Stomach (tissue), 4 donors: ENCODE results near the gene SLC17A8.

Source experiments
- POLR2A ChIP-seq, 4 donors: fragments of 450-650 bp; IDR thresholded peaks; one replicate each; pipeline ENCODE4 v1.6.1; 2016; ENCODE audit warnings: antibody characterized with exemption in 4 of 4, control low read depth in 2 of 4, mild to moderate bottlenecking in 1 of 4, moderate library complexity in 1 of 4
- POLR2AphosphoS5 ChIP-seq, 3 donors: sonication (generic); formaldehyde crosslinking; IDR thresholded peaks; one replicate each; pipeline ENCODE4 v1.6.1; 2016; ENCODE audit warnings: antibody characterized with exemption in 3 of 3
- TF ChIP-seq, protein P1 (sequence below), 7 experiments: fragments of 450-650 bp in 4 of 7; fragments of 200-600 bp in 3 of 7; sonication (generic) in 3 of 7; IDR thresholded peaks; one replicate each; pipeline ENCODE4 v1.5.1; 2016 to 2019; ENCODE audit warnings: antibody characterized with exemption in 7 of 7, control low read depth in 2 of 7, mild to moderate bottlenecking in 1 of 7

DNA sequence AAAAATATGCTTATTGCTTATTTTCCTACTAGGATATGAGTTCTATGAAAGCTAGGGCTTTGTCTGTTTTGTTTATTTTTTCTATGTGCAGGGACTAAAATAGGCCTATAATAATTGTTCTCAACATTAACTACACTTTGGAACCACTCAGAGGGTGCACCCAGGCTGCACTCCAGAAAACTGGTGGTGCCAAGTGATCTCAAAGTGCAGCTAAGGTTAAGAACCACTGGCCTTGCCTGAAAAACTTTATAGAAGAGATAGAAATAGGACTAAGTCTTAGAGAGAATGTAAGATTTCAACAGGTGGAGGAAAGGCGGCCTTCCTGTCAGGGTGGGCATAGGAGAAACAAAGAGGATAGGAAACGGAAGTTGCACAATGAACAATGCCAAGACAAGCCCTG is 79.1 kb downstream of the SLC17A8 start:
- TF ChIP-seq POLR2A (IDR thresholded peaks at IDR 0.05) = no peak
- TF ChIP-seq, protein P1, sequence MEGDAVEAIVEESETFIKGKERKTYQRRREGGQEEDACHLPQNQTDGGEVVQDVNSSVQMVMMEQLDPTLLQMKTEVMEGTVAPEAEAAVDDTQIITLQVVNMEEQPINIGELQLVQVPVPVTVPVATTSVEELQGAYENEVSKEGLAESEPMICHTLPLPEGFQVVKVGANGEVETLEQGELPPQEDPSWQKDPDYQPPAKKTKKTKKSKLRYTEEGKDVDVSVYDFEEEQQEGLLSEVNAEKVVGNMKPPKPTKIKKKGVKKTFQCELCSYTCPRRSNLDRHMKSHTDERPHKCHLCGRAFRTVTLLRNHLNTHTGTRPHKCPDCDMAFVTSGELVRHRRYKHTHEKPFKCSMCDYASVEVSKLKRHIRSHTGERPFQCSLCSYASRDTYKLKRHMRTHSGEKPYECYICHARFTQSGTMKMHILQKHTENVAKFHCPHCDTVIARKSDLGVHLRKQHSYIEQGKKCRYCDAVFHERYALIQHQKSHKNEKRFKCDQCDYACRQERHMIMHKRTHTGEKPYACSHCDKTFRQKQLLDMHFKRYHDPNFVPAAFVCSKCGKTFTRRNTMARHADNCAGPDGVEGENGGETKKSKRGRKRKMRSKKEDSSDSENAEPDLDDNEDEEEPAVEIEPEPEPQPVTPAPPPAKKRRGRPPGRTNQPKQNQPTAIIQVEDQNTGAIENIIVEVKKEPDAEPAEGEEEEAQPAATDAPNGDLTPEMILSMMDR (IDR thresholded peaks at IDR 0.05) = no peak
- TF ChIP-seq POLR2AphosphoS5 (IDR thresholded peaks at IDR 0.05) = no peak
